ENCODE results near the gene PTPRS.
"Not testable (repeated sequence)": the region's sequence is repeated elsewhere in the genome, so short reads cannot be mapped to it uniquely, and the experiment has no call there.

The PTPRS gene

GRCh38 chr19:5340637-5341447 lies at the start of gene PTPRS:
Gene PTPRS, minus strand, starts transcription at chr19:5340812. Its CDS starts 54,672 bp downstream, at chr19:5286140.
- DNase-seq (ENCODE audit: low read depth in 1 of 2, low spot score in 1 of 2), result peak in 1 of 2 donors; percentile 30

- DNase-seq (ENCODE audit: low read depth in 1 of 2, low spot score in 1 of 2), result no peak
These were observed 48.7 kb upstream of the PTPRS start for GRCh38 chr19:5389353-5389752.

- DNase-seq (ENCODE audit: low read depth in 1 of 2, low spot score in 1 of 2), result no peak
These were observed 46.9 kb upstream of the PTPRS start for GRCh38 chr19:5387472-5387871.

- DNase-seq (ENCODE audit: low read depth in 1 of 2, low spot score in 1 of 2), result no peak
These were observed 46.2 kb upstream of the PTPRS start for GRCh38 chr19:5386841-5387240.

GRCh38 chr19:5381197-5381596 lies 40.6 kb upstream of the PTPRS start:
- DNase-seq (ENCODE audit: low read depth in 1 of 2, low spot score in 1 of 2), result not testable (repeated sequence)

- no peak for DNase-seq (ENCODE audit: low read depth in 1 of 2, low spot score in 1 of 2)
These were observed 39.8 kb upstream of the PTPRS start for GRCh38 chr19:5380215-5380919.

GRCh38 chr19:5376928-5377327 lies 36.3 kb upstream of the PTPRS start:
- DNase-seq (ENCODE audit: low read depth in 1 of 2, low spot score in 1 of 2), result no peak

GRCh38 chr19:5372572-5373200 lies 32.1 kb upstream of the PTPRS start:
- no peak for DNase-seq (ENCODE audit: low read depth in 1 of 2, low spot score in 1 of 2)

GRCh38 chr19:5369962-5370367 lies 29.4 kb upstream of the PTPRS start:
- DNase-seq (ENCODE audit: low read depth in 1 of 2, low spot score in 1 of 2), result peak in 1 of 2 donors; percentile 13

- no peak for DNase-seq (ENCODE audit: low read depth in 1 of 2, low spot score in 1 of 2)
These were observed 28.7 kb upstream of the PTPRS start for GRCh38 chr19:5369304-5369703.

- no peak for DNase-seq (ENCODE audit: low read depth in 1 of 2, low spot score in 1 of 2)
These were observed 27.0 kb upstream of the PTPRS start for GRCh38 chr19:5367530-5368133.

- DNase-seq (ENCODE audit: low read depth in 1 of 2, low spot score in 1 of 2), result no peak
These were observed 25.3 kb upstream of the PTPRS start for GRCh38 chr19:5365905-5366304.

- no peak for DNase-seq (ENCODE audit: low read depth in 1 of 2, low spot score in 1 of 2)
These were observed 24.1 kb upstream of the PTPRS start for GRCh38 chr19:5364674-5365073.

GRCh38 chr19:5361839-5362238 lies 21.2 kb upstream of the PTPRS start:
- not testable (repeated sequence) for DNase-seq (ENCODE audit: low read depth in 1 of 2, low spot score in 1 of 2)

GRCh38 chr19:5361407-5361806 lies 20.8 kb upstream of the PTPRS start:
- no peak for DNase-seq (ENCODE audit: low read depth in 1 of 2, low spot score in 1 of 2)

GRCh38 chr19:5360003-5360780 lies 19.6 kb upstream of the PTPRS start:
- no peak for DNase-seq (ENCODE audit: low read depth in 1 of 2, low spot score in 1 of 2)

- no peak for DNase-seq (ENCODE audit: low read depth in 1 of 2, low spot score in 1 of 2)
These were observed 17.7 kb upstream of the PTPRS start for GRCh38 chr19:5358173-5358800.

GRCh38 chr19:5357584-5357983 lies 17.0 kb upstream of the PTPRS start:
- no peak for DNase-seq (ENCODE audit: low read depth in 1 of 2, low spot score in 1 of 2)

GRCh38 chr19:5356918-5357317 lies 16.3 kb upstream of the PTPRS start:
- no peak for DNase-seq (ENCODE audit: low read depth in 1 of 2, low spot score in 1 of 2)

- DNase-seq (ENCODE audit: low read depth in 1 of 2, low spot score in 1 of 2), result no peak
These were observed 15.8 kb upstream of the PTPRS start for GRCh38 chr19:5356428-5356827.
